Erythroblast (primary cell): ENCODE results near the gene ARID1B.

ENCODE experiments used
- GATA1 ChIP-seq: IDR thresholded peaks from 2 replicates; pipeline ENCODE4 v1.6.1; 2011; ENCODE audit warnings: low read depth, mild to moderate bottlenecking, control low read depth, low read length, moderate library complexity
- POLR2A ChIP-seq: IDR thresholded peaks from 2 replicates; pipeline ENCODE4 v1.6.1; 2011; ENCODE audit warnings: mild to moderate bottlenecking, low read length

- TF ChIP-seq POLR2A: no peak
- no peak for TF ChIP-seq GATA1
Observed at GRCh38 chr6:157152556-157152955, 375.4 kb downstream of the ARID1B start.
